ENCODE results near the gene ANKRD13D.
"Not testable (repeated sequence)": the region's sequence is repeated elsewhere in the genome, so short reads cannot be mapped to it uniquely, and the experiment has no call there.

ANKRD13D gene

DNA sequence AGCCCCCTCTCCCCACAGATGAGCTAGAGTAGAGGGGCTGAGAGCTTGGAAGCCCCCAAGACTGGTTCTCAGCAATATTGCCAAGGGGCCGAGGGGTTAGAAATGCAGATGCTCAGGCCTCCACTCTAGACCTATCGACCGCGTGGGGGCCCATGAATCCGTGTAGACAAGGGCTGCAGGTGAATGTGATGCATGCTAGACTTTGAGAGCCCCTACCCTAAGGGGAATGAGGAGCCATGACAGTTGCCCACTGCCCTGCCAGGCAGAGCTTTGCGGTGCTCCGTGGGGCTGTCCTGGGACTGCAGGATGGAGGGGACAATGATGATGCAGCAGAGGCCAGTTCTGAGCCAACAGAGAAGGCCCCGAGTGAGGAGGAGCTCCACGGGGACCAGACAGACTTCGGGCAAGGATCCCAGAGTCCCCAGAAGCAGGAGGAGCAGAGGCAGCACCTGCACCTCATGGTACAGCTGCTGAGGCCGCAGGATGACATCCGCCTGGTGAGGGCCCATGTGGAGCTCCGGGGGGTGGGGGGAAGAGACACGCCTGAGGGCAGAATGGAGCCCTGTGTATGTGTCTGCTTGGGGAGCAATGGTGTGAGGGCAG, 15.5 kb downstream of the ANKRD13D start:
- DNase-seq, result no peak

DNA sequence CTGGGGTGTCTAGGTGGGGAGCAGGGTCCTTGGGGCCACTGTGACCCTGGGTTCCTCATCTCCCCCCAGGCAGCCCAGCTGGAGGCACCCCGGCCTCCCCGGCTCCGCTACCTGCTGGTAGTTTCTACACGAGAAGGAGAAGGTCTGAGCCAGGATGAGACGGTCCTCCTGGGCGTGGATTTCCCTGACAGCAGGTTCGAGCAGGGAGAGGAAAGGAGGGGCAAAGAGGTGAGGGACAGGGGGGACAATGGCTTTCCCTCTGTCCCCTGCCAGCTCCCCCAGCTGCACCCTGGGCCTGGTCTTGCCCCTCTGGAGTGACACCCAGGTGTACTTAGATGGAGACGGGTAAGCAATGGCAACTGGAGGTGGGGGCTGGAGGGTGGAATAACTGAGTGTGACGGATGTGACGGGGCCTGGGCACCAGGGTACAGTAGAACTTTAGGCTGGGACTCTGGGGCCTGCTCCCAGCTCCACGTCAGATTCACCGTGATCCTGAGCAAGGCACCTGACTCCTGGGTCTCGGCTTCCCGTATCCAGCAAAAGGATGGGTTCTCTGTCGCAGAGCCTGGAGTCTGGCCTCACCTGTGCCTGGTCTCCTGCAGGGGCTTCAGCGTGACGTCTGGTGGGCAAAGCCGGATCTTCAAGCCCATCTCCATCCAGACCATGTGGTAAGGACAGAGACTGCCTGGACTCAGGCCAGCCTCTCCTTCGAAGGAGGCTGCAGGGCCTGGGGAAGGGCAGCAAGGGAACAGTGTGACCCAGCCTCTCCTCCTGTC, 17.9 kb downstream of the ANKRD13D start:
- no peak for DNase-seq

DNA sequence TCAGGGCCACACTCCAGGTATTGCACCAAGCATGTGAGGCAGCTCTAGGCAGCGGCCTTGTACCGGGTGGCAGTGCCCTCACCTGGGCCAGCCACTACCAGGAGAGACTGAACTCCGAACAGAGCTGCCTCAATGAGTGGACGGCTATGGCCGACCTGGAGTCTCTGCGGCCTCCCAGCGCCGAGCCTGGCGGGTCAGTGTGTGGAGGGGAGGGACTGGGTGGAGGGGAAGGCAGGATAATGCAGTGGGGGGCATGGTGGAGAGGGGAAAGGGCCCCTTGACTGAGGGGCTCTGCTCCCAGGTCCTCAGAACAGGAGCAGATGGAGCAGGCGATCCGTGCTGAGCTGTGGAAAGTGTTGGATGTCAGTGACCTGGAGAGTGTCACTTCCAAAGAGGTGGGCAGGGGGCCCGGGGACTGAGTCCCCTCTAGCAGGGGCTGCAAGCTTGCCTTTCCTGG, 18.5 kb downstream of the ANKRD13D start:
- DNase-seq, result no peak

DNA sequence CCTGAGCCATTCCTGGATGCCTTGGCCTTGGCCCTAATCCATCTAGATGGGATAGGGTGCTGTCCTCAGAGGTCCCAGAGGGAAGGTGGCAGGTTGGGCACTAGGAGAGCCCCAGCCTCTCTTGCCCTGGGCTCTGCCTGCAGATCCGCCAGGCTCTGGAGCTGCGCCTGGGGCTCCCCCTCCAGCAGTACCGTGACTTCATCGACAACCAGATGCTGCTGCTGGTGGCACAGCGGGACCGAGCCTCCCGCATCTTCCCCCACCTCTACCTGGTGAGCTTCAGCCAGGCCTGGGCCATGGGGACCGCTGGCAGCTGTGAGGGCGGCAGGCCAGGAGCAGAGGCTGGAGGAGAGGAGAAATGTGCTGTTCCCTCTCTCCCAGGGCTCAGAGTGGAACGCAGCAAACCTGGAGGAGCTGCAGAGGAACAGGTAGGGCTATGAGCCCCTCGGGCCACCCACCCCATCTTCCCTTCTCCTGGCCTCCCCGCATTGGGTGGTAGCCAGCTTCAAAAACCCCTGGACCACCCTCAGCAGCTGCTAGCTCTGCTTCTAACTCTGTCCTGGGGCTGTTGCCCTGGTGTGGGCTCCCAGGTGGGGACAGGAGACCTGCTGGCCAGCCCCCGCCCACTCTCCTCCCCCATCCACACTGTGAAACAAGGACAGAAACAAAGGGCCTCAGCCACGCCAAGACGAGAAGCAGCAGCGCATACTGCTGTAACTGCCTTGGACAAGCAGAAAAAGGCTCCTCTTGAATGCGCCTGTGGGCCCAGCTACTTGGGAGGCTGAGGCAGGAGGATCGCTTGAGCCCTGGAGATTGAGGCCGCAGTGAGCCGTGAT, 19.1 kb downstream of the ANKRD13D start:
- DNase-seq, result no peak

DNA sequence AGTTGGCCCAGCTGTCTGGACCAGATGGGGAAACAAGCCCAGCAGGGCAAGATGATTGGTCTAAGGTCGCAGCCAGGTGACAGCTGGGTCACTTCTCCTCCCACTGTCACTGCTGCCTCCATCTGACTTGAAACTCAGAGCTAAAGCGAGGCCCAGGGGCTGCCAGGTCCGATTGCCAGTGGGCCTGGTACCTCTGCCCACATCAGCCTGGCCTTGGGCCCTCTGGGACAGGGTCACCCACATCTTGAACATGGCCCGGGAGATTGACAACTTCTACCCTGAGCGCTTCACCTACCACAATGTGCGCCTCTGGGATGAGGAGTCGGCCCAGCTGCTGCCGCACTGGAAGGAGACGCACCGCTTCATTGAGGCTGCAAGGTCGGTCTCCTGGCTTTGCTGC, 20.1 kb downstream of the ANKRD13D start:
- no peak for DNase-seq

DNA sequence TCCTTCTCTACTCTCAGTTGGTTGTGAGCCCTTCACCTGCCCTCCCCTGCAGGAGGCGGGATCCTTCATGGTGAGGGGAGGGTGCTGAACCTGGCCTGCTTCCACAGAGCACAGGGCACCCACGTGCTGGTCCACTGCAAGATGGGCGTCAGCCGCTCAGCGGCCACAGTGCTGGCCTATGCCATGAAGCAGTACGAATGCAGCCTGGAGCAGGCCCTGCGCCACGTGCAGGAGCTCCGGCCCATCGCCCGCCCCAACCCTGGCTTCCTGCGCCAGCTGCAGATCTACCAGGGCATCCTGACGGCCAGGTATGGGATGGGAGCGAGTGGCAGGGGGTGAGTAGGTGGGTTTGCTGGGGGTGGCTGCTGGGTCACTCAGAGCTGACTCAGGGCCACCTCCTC, 20.6 kb downstream of the ANKRD13D start:
- no peak for DNase-seq

DNA sequence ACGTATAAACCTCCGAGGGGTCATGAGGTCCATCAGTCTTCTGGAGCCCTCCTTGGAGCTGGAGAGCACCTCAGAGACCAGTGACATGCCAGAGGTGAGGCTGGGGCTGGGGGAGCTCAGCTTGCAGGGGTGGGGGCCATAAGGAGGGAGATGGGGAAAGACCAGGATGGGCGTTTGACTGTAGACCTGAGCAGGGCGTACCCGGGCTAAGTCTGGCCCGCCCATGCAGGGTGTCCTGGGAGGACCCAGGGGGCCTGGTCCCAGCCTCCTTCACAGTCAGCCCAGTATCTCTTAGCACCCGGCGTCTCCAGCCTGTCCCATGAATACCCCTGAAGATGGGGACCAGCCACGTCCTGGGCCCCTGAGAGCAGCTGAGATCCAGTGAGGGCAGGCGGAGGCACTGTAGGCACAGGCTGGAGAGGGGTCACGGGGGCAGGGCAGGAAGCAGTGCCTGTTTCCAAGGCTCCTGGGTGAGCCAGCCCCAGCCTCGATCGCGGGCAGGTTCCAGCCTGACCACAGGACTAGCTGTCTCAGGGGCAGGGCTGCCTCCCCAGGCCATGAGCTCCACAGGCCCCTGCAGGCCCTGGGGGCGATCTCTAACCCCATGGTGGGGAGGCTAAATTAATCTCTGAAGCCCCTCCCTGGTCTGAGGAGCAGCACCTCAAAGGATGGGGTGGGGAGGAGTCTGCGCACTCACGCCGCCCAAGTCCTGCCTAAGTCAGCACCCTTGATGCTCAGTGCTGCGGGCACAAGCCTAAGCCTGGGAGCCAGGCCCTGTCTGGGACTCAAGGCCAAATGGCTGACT, 21.3 kb downstream of the ANKRD13D start:
- DNase-seq, result no peak

DNA sequence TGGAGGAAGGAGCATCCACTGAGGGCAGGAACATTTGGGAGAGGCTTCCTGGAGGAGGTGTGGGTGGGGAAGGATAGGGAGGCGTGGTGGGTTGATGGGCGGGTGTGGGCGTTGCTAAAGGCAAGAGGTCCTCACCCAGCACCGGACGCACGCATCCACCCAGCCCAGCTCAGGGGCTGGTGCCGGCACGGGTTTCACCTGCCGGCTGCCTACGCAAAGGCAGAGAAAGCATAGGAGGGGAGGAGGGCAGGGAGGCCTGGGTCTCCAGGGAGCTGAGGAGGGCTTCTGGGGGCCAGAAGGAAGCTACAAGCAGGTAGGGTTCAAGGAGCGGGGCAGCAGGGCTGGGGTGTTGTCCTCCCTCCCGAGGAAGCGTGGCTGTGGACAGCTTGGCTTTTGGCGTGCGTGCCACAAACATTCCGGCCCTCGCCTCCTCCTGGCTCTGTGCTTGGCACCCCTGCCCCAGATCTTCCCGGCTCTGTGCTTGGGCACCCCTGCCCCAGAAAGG, 22.0 kb downstream of the ANKRD13D start:
- no peak for DNase-seq

DNA sequence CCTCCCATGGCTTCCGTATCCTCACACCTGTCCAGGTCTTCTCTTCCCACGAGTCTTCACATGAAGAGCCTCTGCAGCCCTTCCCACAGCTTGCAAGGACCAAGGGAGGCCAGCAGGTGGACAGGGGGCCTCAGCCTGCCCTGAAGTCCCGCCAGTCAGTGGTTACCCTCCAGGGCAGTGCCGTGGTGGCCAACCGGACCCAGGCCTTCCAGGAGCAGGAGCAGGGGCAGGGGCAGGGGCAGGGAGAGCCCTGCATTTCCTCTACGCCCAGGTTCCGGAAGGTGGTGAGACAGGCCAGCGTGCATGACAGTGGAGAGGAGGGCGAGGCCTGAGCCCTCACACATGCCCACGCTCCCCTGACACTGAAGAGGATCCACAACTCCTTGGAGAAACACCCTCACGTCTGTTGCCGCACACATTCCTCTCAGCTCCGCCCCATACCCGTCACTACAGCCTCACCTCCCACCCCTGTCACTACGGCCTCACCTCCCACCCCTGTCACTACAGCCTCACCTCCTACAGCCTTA, 22.5 kb downstream of the ANKRD13D start:
- no peak for DNase-seq

DNA sequence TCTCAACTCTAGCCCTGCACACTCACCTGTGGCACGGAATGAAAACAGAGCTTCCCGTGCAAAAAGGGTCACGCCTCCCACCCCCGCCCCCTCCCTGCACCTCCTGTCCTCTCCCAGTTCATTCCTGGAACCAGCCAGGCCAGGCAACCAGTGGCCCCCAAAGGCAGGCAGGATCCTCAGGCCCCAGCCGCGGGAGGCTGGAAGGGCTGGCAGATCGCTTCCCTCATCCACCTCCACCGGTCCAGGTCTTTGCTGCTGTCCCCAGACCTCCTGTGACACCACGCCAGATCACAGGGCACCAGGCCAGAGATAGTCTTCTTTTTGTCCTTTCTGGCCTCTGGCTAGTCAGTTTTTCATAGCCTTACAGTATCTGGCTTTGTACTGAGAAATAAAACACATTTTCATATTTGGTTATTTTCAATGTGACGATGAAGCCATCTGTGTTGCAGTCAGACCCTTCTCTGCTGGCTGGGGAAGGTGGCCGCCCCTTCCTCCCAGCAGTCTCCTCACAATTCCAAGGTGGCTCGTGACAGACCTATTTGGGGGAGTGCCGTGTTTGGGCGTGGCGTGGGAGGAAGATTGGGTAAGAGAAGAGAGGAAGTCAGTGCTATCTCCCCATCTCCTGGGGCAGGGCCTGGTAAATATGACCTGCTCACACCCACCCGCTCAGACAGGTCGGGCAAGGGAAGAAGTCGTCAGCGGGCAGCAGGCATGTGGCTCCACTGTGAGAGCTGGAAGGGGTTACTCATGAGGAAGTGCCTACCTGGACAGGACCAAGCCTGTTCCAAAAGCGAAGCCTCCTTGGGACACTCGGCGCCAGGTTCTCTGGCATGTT, 23.3 kb downstream of the ANKRD13D start:
- DNase-seq, result no peak

DNA sequence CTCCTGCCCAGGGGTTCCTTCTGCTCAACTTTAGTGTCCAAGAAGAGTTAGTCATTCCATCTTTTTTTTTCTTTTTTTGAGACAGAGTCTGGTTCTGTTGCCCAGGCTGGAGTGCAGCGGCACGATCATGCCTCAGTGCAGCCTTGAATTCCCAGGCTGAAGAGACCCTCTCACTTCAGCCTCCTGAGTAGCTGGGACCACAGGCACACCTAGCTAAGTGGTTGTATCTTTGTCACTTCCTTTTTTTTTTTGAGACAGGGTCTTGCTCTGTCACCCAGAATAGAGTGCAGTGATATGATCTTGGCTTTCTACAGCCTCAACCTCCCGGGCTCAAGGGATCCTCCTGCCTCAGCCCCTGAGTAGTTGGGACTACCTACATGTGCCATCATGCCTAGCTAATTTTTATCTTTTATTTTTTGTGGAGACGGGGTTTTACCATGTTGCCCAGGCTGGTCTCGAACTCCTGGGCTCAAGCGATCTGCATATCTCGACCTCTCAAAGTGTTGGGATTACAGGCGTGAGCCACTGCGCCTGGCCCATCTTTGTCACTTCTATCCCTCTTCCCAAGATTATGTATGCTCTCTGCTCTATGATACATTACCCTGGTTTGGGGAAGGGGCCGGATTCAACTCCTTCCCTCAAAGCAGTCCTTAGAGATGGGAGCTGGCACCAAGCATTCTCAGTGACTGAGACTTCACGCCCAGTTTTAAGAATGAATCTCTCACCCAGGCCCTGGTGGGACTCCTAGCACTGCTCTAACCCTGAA, 24.2 kb downstream of the ANKRD13D start:
- DNase-seq, result no peak

DNA sequence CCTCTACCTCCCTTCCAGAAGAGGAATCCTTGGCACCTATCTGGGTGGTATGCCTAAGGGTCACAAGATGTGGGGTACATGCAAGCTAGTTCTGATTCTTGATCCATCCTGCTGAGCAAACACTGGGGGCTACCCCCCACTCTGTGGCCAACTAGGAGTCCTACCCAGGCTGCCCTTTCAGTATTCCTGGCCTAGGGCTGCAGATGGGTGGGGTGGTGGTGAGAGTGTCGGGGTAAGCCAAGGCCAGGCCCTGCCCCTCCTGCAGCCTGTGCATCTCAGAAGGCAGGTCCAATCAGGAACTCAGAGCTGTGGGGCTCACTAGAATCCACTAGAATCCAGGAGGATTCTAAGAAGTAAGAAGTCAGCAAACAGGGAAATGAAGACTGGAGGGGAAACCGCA, 25.1 kb downstream of the ANKRD13D start:
- no peak for DNase-seq

DNA sequence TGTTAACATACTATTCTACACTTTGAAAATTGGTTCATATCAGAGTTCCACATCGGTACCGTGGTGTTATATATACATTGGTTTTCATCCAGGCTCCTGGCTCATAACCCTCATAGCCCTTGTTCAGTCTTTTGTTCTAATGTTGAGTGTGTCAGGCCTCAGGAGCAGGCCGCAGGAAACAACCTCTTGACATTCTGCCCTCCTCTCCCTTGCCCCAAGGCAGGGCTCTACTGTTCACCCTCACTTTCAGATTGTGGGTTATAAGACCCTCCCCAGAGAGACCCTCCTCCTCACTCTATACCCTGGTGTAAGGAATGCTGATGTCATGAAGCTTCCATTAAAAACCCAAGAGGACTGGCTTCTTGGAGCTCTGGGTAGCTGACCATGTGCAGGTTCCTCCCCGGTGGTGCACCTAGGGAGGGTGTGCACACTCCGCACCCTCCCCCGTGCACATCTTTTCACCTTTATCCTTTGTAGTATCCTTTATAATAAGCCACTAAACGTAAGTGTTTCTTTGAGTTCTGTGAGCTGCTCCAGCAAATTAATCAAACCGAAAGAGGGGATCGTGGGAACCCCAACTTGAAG, 26.3 kb downstream of the ANKRD13D start:
- DNase-seq, result no peak

DNA sequence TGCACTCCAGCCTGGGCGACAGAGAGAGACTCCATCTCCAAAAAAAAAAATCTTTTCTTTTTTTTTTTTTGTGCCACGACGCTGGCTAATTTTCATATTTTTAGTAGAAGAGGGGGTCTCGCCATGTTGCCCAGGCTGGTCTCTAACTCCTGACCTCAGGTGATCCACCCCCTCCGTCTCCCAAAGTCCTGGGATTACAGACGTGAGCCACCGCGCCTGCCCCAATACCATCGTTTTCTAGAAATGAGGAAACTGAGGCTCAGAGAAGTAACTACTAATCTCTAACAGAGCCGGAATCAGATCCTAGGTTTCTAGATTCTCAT, 27.7 kb downstream of the ANKRD13D start:
- no peak for DNase-seq

DNA sequence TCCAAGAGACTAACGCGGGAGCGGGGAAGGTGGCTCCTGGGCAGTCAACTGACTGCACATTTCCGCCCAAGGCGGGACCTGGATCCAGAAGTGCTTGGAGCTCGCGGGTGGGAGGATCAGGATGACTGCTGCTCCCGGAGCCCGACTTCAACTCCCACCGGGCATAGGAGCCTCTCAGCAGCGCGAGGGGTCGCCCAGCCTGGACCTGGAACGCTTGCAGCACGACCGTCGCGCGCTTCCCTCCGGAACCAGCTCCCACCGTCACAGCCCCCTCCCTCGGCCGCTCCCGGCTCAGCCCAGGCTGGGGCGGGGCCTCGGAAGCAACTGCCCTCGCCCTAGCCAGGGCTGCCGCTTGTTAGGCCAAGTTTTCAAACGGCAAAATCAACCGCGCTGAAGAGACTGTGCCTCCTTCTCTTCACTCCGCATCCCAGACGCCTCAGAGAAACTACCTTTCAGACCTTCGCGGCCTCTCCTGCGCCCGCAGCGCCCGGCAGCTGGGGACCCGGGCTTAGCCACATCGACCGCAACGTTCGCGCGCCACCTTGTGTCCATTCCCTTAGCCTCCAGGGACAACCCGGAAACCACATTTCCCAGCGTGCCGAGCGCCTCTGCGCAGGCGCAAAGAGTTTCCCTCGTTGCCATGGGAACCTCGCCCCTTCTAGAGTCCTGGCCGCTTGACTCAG, 28.2 kb downstream of the ANKRD13D start:
- DNase-seq, result peak; percentile 95 to 97

DNA sequence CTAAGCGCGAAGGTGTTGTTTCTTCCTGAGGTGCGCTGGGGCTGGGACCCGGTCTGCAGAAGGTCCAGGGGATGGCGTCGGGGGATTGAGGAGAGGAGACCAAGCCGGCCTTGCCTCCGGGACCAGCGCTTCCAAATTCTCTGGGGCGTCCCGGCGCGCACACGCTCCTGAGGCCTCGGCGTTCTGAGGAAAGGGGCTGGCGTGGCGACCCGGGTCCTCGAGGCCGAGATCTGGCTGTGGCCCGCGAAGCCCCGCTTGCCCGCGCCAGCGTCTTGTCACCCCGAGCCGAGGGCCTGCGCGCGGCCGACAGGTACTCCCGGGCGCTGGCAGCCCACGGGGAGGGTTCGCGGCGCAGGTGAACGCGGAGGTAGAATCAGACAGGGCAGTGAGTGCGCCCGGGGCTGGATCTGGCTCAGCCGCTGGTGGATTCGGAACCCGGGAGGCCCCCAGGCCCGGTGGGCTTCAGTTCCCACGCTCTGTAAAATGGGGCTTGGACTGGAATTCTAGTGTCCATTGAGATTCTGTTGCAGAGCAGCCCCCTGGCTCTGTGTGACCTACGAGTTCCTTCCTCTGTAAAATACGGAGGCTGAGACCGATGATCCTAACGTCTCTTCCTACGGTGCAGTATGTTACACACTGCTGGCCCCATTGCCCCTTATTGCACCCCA, 28.9 kb downstream of the ANKRD13D start:
- peak in 1 of 2 experiments; percentile 36 for DNase-seq

DNA sequence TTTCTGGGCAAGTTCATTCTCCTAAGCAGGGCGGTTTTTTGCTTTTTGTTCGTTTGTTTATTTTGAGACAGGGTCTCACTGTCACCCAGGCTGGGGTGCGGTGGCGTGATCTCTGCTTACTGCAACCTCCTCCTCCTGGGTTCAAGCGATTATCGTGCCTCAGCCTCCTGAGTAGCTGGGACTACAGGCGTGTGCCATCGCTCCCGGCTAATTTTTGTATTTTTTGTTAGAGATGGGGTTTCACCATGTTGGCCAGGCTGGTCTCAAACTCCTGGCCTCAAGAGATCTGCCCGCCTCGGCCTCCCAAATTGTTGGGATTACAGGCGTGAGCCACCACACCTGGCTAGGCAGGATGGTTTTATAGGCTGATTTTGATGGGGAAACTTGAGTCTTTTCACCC, 29.8 kb downstream of the ANKRD13D start:
- not testable (repeated sequence) for DNase-seq

DNA sequence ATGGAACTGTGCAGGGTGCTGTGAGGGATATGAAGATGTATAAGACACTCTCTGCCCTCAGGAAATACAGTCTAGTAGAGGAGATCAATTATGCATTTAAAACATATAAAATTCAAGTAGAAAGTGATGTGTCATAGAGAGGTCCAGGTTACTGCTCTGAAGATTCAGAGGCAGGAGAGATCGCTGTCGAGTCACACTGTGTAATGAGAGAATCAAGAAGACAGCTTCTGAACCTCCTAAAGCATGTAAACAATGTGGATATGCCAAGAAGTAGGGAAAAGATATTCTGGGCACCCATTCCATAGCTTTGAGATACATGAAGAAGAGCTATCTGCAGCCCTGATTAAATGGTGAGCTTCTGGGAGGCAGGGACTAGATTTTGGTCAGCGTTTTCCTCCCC, 30.9 kb downstream of the ANKRD13D start:
- DNase-seq, result no peak

DNA sequence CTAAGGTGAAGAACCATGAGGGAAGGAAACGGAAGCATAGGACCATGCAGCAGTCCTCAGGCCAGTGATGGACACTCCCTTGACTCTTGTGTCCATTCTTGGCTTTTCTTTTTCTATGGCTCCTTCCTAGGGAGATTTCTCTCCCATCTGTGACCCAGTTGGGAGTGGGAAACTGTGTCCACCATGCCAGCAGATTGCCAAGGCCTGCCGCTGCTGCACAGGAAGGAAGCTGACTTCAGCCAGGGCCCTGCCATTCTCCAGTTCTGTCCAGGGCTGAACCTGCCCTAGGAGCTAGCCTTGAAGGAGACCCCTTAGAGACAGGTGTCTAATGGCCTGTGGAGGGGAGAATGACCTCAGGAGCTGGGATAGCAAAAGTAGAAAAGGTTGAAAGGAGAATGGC, 31.6 kb downstream of the ANKRD13D start:
- DNase-seq, result no peak

All from NCI-H2081 (cell line).